CD14-positive monocyte (primary cell): ENCODE results near the gene SOBP. TPM values are rescaled to one million over a fixed set of nuclear protein-coding genes. Genes with fewer than 3 reads are reported as not detected.

ENCODE experiments used
- DNase-seq, 3 donors: peaks; one replicate each; pipeline ENCODE4 v3.0.0-alpha.2; 2011 to 2022
- H2AFZ ChIP-seq: 2 replicates; pipeline ENCODE4 v1.6.0; 2012; ENCODE audit warnings: mild to moderate bottlenecking, low read depth, low read length, inconsistent platforms; ENCODE audit not compliant: insufficient read depth, poor library complexity, severe bottlenecking
- H3K27ac ChIP-seq, 2 donors: 1 replicate in 1 of 2; 2 replicates in 1 of 2; pipeline ENCODE4 v1.5.1; 2012 to 2013; ENCODE audit warnings: low read length in 2 of 2, control low read depth in 1 of 2, inconsistent platforms in 1 of 2, low read depth in 1 of 2, mild to moderate bottlenecking in 1 of 2
- H3K27me3 ChIP-seq, 2 donors: one replicate each; pipeline versions ENCODE4 v1.6.0 to v1.6.1; 2011 to 2013; ENCODE audit warnings: low read length in 2 of 2; ENCODE audit not compliant: control insufficient read depth in 2 of 2, insufficient read depth in 2 of 2
- H3K36me3 ChIP-seq, 2 donors: replicated peaks in 1 of 2; 1 replicate in 1 of 2; 2 replicates in 1 of 2; pipeline versions ENCODE4 v1.5.1 to v1.6.1; 2012 to 2013; ENCODE audit warnings: low read length in 2 of 2, control low read depth in 1 of 2, inconsistent platforms in 1 of 2, mild to moderate bottlenecking in 1 of 2; ENCODE audit not compliant: insufficient read depth in 2 of 2, control insufficient read depth in 1 of 2
- H3K4me1 ChIP-seq, 2 donors: 1 replicate in 1 of 2; 2 replicates in 1 of 2; pipeline versions ENCODE4 v1.5.1 to v1.6.1; 2012 to 2013; ENCODE audit warnings: low read length in 2 of 2, control low read depth in 1 of 2, inconsistent platforms in 1 of 2, mild to moderate bottlenecking in 1 of 2, moderate library complexity in 1 of 2; ENCODE audit not compliant: insufficient read depth in 2 of 2, control insufficient read depth in 1 of 2
- H3K4me2 ChIP-seq: replicated peaks from 2 replicates; pipeline ENCODE3; 2012; ENCODE audit warnings: low read length, moderate library complexity, mild to moderate bottlenecking; ENCODE audit not compliant: poor library complexity, severe bottlenecking; ENCODE audit errors: extremely low read depth
- H3K4me3 ChIP-seq, 3 experiments: fragments of 200-600 bp in 1 of 3; sonication (generic) in 1 of 3; replicated peaks in 1 of 3; 1 replicate in 2 of 3; 2 replicates in 1 of 3; pipeline ENCODE4 v1.5.1; 2011 to 2013; ENCODE audit warnings: low read length in 3 of 3, mild to moderate bottlenecking in 3 of 3, control low read depth in 2 of 3, low read depth in 2 of 3, inconsistent platforms in 1 of 3, moderate library complexity in 1 of 3
- H3K79me2 ChIP-seq: 2 replicates; pipeline ENCODE4 v1.6.0; 2012; ENCODE audit warnings: mild to moderate bottlenecking, control low read depth, inconsistent platforms, low read length, moderate library complexity; ENCODE audit not compliant: insufficient read depth
- H3K9ac ChIP-seq: 2 replicates; pipeline ENCODE4 v1.6.0; 2017; ENCODE audit warnings: low read length, mild to moderate bottlenecking; ENCODE audit not compliant: insufficient read depth, poor library complexity, severe bottlenecking
- H3K9me3 ChIP-seq, 2 donors: replicated peaks in 1 of 2; 1 replicate in 1 of 2; 2 replicates in 1 of 2; pipeline versions ENCODE4 v1.5.1 to v1.6.1; 2012 to 2013; ENCODE audit warnings: low read length in 2 of 2, control low read depth in 1 of 2; ENCODE audit not compliant: control insufficient read depth in 1 of 2, insufficient read depth in 1 of 2
- H4K20me1 ChIP-seq: 2 replicates; pipeline ENCODE4 v1.6.0; 2012; ENCODE audit warnings: mild to moderate bottlenecking, low read length, control low read depth, moderate library complexity; ENCODE audit not compliant: insufficient read depth
- H3K27ac Mint-ChIP-seq, 7 donors: one replicate each; pipeline ENCODE4 v1.8.0; 2020; ENCODE audit warnings: mild to moderate bottlenecking in 7 of 7, mixed read lengths in 7 of 7, moderate library complexity in 6 of 7, inconsistent platforms in 2 of 7
- H3K27me3 Mint-ChIP-seq, 3 donors: one replicate each; pipeline ENCODE4 v1.8.0; 2021 to 2022; ENCODE audit warnings: low read depth in 3 of 3, mild to moderate bottlenecking in 3 of 3, mixed read lengths in 3 of 3, moderate library complexity in 3 of 3, inconsistent platforms in 1 of 3
- H3K36me3 Mint-ChIP-seq, 2 donors: one replicate each; pipeline ENCODE4 v1.8.0; 2020; ENCODE audit warnings: mixed read lengths in 2 of 2, inconsistent platforms in 1 of 2, mild to moderate bottlenecking in 1 of 2
- H3K4me1 Mint-ChIP-seq: one replicate; pipeline ENCODE4 v1.8.0; 2020; ENCODE audit warnings: mild to moderate bottlenecking, mixed read lengths
- H3K4me3 Mint-ChIP-seq, 2 donors: one replicate each; pipeline ENCODE4 v1.8.0; 2020; ENCODE audit warnings: mild to moderate bottlenecking in 2 of 2, mixed read lengths in 2 of 2, moderate library complexity in 1 of 2
- H3K9me3 Mint-ChIP-seq, 7 donors: one replicate each; pipeline ENCODE4 v1.8.0; 2020 to 2022; ENCODE audit warnings: mixed read lengths in 7 of 7, mild to moderate bottlenecking in 6 of 7, moderate library complexity in 6 of 7, inconsistent platforms in 2 of 7
- CTCF ChIP-seq: fragments of 200-600 bp; IDR thresholded peaks from one replicate; pipeline ENCODE4 v1.8.0; 2022; ENCODE audit warnings: antibody characterized with exemption, mild to moderate bottlenecking
- WGBS: methylation state at CpG from one replicate; pipeline ENCODE4 v1.1.5; 2013; ENCODE audit warnings: missing lambda C conversion rate; ENCODE audit not compliant: insufficient coverage; 5-methylcytosine and 5-hydroxymethylcytosine counted together
- intact Hi-C, 2 donors: fragments of 100-400 bp; cut with micrococcal nuclease; formaldehyde crosslinking; loops; one replicate each; pipeline versions ENCODE4 v1.15.0 to v1.15.1; 2023
- polyA plus RNA-seq, 3 donors: library from polyadenylated mRNA; depleted of rRNA in 1 of 3; unstranded in 2 of 3; stranded (reverse) in 1 of 3; fragments of 300-500 nt in 2 of 3; fragments of >200 nt in 1 of 3; fragmentation: Illumina TruSeq in 2 of 3; gene quantifications; 1 replicate in 2 of 3; 2 replicates in 1 of 3; pipeline ENCODE4 v1.2.3, GENCODE V29; 2012 to 2021

The SOBP gene
- polyA plus RNA-seq, 3 donors, result not detected

DNA sequence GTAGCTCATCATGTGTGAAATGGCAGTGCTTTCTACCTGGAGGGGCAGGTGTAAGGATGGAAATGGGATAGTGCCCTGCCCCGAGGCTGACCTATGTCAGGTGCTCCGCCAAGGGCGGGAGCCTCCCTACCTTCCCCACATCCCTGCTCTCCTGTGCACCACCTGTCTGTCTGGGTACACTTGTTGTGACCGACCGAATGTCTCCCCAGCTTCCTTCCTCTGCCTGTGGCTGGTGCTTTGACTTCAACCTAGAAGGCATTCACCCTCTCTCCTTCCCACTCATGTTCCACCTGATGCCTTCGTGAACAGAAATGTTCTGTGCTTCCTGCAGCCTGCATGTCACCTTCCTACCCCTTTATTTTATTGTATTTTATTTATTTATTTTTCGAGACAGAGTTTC is 219.4 kb downstream of the SOBP start:
- H3K4me3 Mint-ChIP-seq, result no peak overlapping the region
- Histone ChIP-seq H3K4me2 (no peak overlapping the region), H3K9ac (no peak overlapping the region), H4K20me1 (no peaks in the 10 kb centered on the region), H3K36me3 (no peaks in the 10 kb centered on the region), H3K9me3 (no peaks in the 10 kb centered on the region), H3K27ac (no peak overlapping the region), H3K79me2 (no peaks in the 10 kb centered on the region), H3K4me3 (no peak overlapping the region), H2AFZ (no peak overlapping the region), H3K27me3 (no peaks in the 10 kb centered on the region), H3K4me1 (no peaks in the 10 kb centered on the region)
- H3K4me1 Mint-ChIP-seq, result peaks cover 16% of the 10 kb centered on the region
- no peak for TF ChIP-seq CTCF
- no peak for DNase-seq
- H3K27me3 Mint-ChIP-seq, result peaks cover 1 to 7% (median 3%) of the 10 kb centered on the region in 3 donors
- H3K9me3 Mint-ChIP-seq, result peaks cover 0 to 2% (median 0%) of the 10 kb centered on the region in 7 donors
- WGBS, result 80% methylated on average over 2 of the region's 7 CpGs
- no peak overlapping the region for H3K27ac Mint-ChIP-seq
- intact Hi-C loops, result no loop called here
- H3K36me3 Mint-ChIP-seq, result no peaks in the 10 kb centered on the region

Other genes with a start within 250 kb of the SOBP start
- gene PDSS2, start 30.6 kb upstream of the SOBP start, polyA plus RNA-seq, result 10 to 100 TPM; 10.1 to 13.9 (median 13.3) TPM